CD4-positive, CD25-positive, alpha-beta regulatory T cell (primary cell): ENCODE data around the gene TMEM187. TPM values are rescaled to one million over a fixed set of nuclear protein-coding genes. Genes with fewer than 3 reads are reported as not detected.
A peak's percentile ranks its signal among the peaks of the same experiment; 100 is the strongest.

Experiments
- ATAC-seq, 2 donors: fragments of 150-1000 bp; cut with Tn5 transposase; one replicate each; pipeline ENCODE4 v1.10.0; 2021; ENCODE audit warnings: low read depth in 2 of 2, moderate number of reproducible peaks in 2 of 2, moderate library complexity in 1 of 2
- DNase-seq, 3 donors: peaks; one replicate each; pipeline versions ENCODE4 v3.0.0 to v3.0.0-alpha.2; 2012 to 2022; ENCODE audit warnings: mixed read lengths in 1 of 3
- H3K27ac ChIP-seq: one replicate; pipeline ENCODE4 v1.7.0; 2013; ENCODE audit warnings: mild to moderate bottlenecking, low read length; ENCODE audit not compliant: insufficient read depth, poor library complexity, severe bottlenecking
- H3K27me3 ChIP-seq: one replicate; pipeline ENCODE4 v1.7.0; 2013; ENCODE audit warnings: low read length; ENCODE audit not compliant: control insufficient read depth, insufficient read depth
- H3K36me3 ChIP-seq: one replicate; pipeline ENCODE4 v1.7.0; 2013; ENCODE audit warnings: mild to moderate bottlenecking, low read length, moderate library complexity; ENCODE audit not compliant: control insufficient read depth, insufficient read depth
- H3K4me1 ChIP-seq: 2 replicates; pipeline ENCODE4 v1.7.0; 2013; ENCODE audit warnings: mild to moderate bottlenecking, low read length; ENCODE audit not compliant: insufficient read depth, control insufficient read depth, poor library complexity, severe bottlenecking
- H3K4me3 ChIP-seq: one replicate; pipeline ENCODE4 v1.7.0; 2013; ENCODE audit warnings: low read depth, mild to moderate bottlenecking, low read length, moderate library complexity
- H3K9me3 ChIP-seq, 2 experiments: 1 replicate in 1 of 2; 2 replicates in 1 of 2; pipeline ENCODE4 v1.7.0; 2013; ENCODE audit warnings: low read length in 2 of 2, mild to moderate bottlenecking in 1 of 2, moderate library complexity in 1 of 2; ENCODE audit not compliant: control insufficient read depth in 2 of 2
- H3K27ac Mint-ChIP-seq, 3 donors: one replicate each; pipeline ENCODE4 v1.8.0; 2020 to 2022; ENCODE audit warnings: mild to moderate bottlenecking in 3 of 3, mixed read lengths in 3 of 3, moderate library complexity in 2 of 3
- H3K27me3 Mint-ChIP-seq: one replicate; pipeline ENCODE4 v1.8.0; 2022; ENCODE audit warnings: mild to moderate bottlenecking, mixed read lengths
- H3K36me3 Mint-ChIP-seq: one replicate; pipeline ENCODE4 v1.8.0; 2020; ENCODE audit warnings: mixed read lengths
- H3K4me1 Mint-ChIP-seq, 4 donors: one replicate each; pipeline ENCODE4 v1.8.0; 2020 to 2022; ENCODE audit warnings: mixed read lengths in 4 of 4, mild to moderate bottlenecking in 1 of 4
- H3K4me3 Mint-ChIP-seq, 4 donors: one replicate each; pipeline ENCODE4 v1.8.0; 2020 to 2022; ENCODE audit warnings: mild to moderate bottlenecking in 4 of 4, mixed read lengths in 4 of 4, moderate library complexity in 3 of 4
- H3K9me3 Mint-ChIP-seq, 7 donors: one replicate each; pipeline ENCODE4 v1.8.0; 2020 to 2022; ENCODE audit warnings: mixed read lengths in 7 of 7, mild to moderate bottlenecking in 3 of 7, moderate library complexity in 2 of 7
- polyA plus RNA-seq, 4 donors: library from polyadenylated mRNA; unstranded; fragments of 300-500 nt; fragmentation: Illumina TruSeq; gene quantifications; one replicate each; pipeline ENCODE4 v1.2.3, GENCODE V29; 2021
- total RNA-seq: library from RNA; stranded (reverse); gene quantifications from one replicate; pipeline ENCODE4 v1.2.3, GENCODE V29; 2022

Gene TMEM187, protein sequence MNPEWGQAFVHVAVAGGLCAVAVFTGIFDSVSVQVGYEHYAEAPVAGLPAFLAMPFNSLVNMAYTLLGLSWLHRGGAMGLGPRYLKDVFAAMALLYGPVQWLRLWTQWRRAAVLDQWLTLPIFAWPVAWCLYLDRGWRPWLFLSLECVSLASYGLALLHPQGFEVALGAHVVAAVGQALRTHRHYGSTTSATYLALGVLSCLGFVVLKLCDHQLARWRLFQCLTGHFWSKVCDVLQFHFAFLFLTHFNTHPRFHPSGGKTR
- total RNA-seq (6.0 TPM), polyA plus RNA-seq (10 to 100 TPM; 16.1 to 21.0 (median 17.7) TPM)

DNA sequence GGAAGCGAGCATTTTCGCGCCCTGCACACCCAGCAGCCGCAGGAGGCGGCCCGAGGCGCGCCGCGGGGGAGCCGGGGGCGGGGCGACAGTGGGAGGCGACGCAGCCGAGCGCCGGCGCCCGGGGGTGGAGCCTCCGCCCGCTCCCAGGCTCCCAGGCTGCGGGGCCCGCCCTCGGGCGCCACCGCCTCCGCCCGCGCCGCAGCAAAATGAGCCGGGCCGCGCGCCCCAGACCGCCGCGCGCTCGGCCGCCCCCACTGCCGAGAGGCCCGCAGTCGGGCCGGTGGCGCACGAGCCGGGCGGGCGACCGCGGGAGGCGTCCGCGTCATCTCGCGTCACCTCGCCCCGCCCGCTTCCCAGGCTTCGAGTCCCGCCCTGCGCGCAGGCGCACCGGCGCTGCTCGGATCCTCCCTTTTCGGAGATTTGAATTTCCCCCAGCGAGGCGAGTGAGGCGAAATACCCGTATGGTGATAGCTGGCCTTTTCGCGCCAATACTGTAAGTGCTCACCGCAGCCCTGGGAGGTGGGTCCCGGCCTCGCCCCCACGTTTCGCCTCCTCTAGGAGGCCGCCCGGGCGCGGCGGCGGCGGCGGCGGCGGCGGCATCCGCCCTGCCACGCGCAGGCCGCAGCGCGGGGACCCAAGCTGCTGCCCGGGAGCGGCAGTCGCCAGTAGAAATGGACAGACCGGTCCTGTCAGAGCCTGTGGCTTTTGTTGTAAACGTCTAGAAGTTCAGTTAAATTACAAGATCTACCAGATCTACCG, at the start of gene TMEM187:
TSS of gene TMEM187 (plus strand) at position 387 of the 759 bp plus-strand sequence. CDS start 9,309 bp downstream, outside the sequence.
- Histone ChIP-seq H3K36me3 (no peaks in the 10 kb centered on the region), H3K4me1 (peaks cover 39% of the 10 kb centered on the region), H3K27ac (peak within 1 kb of the TSS; percentile 97), H3K9me3 (no peaks in the 10 kb centered on the region), H3K27me3 (no peaks in the 10 kb centered on the region), H3K4me3 (peak within 1 kb of the TSS; percentile 83)
- peaks cover 0 to 4% (median 0%) of the 10 kb centered on the region in 7 donors for H3K9me3 Mint-ChIP-seq
- H3K36me3 Mint-ChIP-seq: peaks cover 4% of the 10 kb centered on the region
- peak; percentile 46 to 52 for ATAC-seq
- DNase-seq: peak; percentile 79 to 93 (median 92)
- H3K27ac Mint-ChIP-seq: peak within 1 kb of the TSS; percentile 96 to 100 (median 100)
- H3K27me3 Mint-ChIP-seq: peaks cover 4% of the 10 kb centered on the region
- H3K4me1 Mint-ChIP-seq: peaks cover 5 to 46% (median 12%) of the 10 kb centered on the region in 4 donors
- peak within 1 kb of the TSS; percentile 89 to 100 (median 100) for H3K4me3 Mint-ChIP-seq

DNA sequence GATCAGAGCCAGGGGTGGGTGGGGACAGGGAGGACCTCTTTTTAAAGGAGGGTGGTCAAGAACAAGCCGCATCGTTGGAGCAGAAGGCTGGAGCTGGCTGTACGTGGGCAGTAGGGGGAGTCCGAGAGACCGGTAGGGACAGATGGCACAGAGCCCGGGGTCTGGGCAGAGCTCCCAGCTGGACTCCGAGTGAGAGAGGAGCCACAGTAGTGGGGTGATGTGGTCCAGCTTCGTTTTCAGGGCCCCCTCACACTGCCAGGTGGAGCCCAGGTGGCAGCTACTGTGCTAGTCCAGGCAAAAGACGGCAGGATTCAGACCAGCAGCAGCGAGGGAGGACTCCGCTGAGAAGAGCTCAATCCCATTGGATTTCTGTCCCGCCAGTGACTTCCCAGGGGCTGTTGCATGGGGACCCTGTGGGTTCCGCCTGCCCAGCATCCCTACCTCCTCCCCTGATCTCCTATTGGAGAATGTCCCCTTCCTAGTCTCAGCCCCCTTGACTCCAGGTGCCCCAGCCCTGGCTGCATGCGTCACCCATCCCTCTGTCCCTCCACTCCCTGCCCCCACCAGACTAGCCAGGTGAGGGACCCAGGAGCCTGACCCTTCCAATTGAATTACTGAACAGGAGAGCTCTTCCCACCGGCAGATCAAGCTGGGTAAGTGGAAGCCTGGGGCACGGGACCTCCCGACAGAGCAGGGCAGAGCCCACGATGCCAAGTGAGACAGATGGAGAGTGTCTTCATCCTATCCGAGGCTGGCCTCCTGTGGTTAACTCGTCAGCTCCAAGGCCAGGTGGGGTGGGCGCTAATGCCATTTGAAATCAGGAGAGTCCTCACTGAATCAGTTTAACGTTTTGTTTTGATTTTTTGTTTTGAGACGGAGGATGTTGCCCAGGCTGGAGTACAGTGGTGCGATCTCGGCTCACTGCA, 49.4 kb upstream of the TMEM187 start:
- Mint-ChIP-seq H3K4me3 (peak overlapping the region; percentile 95 to 98 (median 97)), H3K27ac (peak overlapping the region; percentile 87 to 96 (median 94)), H3K36me3 (peaks cover 4% of the 10 kb centered on the region), H3K9me3 (no peaks in the 10 kb centered on the region), H3K4me1 (peaks cover 0 to 62% (median 4%) of the 10 kb centered on the region in 4 donors), H3K27me3 (peaks cover 4% of the 10 kb centered on the region)
- Histone ChIP-seq H3K36me3 (peaks cover 18% of the 10 kb centered on the region), H3K27me3 (no peaks in the 10 kb centered on the region), H3K9me3 (no peaks in the 10 kb centered on the region), H3K27ac (peak overlapping the region; percentile 96), H3K4me1 (peaks cover 68% of the 10 kb centered on the region), H3K4me3 (peak overlapping the region; percentile 42)
- ATAC-seq: no peak
- DNase-seq: no peak

DNA sequence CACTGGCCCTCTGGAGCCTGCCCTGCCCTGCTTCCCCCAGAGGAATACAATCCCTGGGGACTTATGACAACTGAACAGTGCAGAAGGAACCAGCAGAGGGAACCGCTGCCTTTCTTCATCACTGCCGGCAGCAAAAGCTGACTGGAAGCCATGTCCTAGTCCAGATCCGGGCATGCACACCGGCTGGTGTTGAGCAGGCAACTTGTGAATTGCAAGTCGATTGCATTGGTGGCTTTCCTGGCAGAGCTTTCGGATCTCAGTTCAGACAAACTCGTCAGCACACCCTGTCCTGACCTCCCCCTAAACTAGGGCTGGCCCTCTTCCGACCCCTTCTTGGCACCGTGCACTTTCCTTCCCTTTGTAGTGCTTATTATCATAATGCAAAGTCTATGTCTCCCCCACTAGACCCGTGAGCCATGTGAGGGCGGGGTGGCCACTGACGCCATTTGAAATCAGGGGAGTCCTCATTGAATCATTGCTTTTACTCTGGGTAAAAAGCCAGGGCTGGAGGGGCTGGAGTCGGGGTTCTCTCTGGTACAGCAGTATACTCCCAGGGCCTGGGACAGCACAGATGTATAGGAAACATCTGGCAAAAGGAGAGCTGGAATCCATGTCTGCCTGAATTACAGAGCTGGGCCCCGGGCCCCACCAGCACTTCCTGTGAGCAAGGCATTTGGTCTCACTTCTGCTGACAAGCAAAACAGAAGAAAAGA, 48.2 kb upstream of the TMEM187 start:
- peak overlapping the region; percentile 85 for H3K4me3 ChIP-seq
- no peaks in the 10 kb centered on the region for H3K9me3 ChIP-seq
- no peaks in the 10 kb centered on the region for H3K27me3 ChIP-seq
- H3K4me1 Mint-ChIP-seq: peaks cover 4 to 72% (median 9%) of the 10 kb centered on the region in 4 donors
- H3K4me1 ChIP-seq: peaks cover 75% of the 10 kb centered on the region
- H3K36me3 ChIP-seq: peaks cover 8% of the 10 kb centered on the region
- H3K9me3 Mint-ChIP-seq: no peaks in the 10 kb centered on the region
- ATAC-seq (no peak), DNase-seq (peak; percentile 24 to 53 (median 49))
- peaks cover 4% of the 10 kb centered on the region for H3K27me3 Mint-ChIP-seq
- peaks cover 4% of the 10 kb centered on the region for H3K36me3 Mint-ChIP-seq
- H3K27ac ChIP-seq: peak overlapping the region; percentile 96
- peak overlapping the region; percentile 79 to 94 (median 87) for H3K27ac Mint-ChIP-seq
- peak overlapping the region; percentile 95 to 98 (median 97) for H3K4me3 Mint-ChIP-seq

DNA sequence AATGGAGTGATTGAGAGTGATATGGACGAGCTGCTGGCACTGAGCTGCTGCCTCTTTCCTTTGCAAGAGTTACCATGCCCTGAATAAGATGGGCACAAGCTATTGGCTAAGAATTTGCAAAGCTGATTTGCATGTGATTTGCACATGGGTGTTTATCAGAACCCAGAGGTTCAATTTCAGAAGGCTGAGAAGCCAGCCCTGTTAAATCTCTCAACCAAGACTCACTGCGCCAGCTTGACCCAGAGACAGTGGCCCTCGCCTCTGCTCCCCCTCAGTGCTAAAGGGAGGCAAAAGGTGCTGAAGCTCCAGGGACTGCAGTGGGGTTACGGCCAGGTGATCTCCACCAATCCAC, 47.2 kb upstream of the TMEM187 start:
- peaks cover 4% of the 10 kb centered on the region for H3K27me3 Mint-ChIP-seq
- Histone ChIP-seq H3K27me3 (no peaks in the 10 kb centered on the region), H3K4me1 (peaks cover 80% of the 10 kb centered on the region), H3K27ac (peak overlapping the region; percentile 96), H3K9me3 (no peaks in the 10 kb centered on the region), H3K4me3 (peak overlapping the region; percentile 85), H3K36me3 (peaks cover 3% of the 10 kb centered on the region)
- DNase-seq: peak in 2 of 3 donors; percentile 42 to 71
- H3K4me3 Mint-ChIP-seq: peak overlapping the region; percentile 95 to 98 (median 97)
- no peaks in the 10 kb centered on the region for H3K9me3 Mint-ChIP-seq
- H3K27ac Mint-ChIP-seq: peak overlapping the region; percentile 87 to 94 (median 90)
- peaks cover 4 to 78% (median 9%) of the 10 kb centered on the region in 4 donors for H3K4me1 Mint-ChIP-seq
- no peak for ATAC-seq
- peaks cover 4% of the 10 kb centered on the region for H3K36me3 Mint-ChIP-seq

DNA sequence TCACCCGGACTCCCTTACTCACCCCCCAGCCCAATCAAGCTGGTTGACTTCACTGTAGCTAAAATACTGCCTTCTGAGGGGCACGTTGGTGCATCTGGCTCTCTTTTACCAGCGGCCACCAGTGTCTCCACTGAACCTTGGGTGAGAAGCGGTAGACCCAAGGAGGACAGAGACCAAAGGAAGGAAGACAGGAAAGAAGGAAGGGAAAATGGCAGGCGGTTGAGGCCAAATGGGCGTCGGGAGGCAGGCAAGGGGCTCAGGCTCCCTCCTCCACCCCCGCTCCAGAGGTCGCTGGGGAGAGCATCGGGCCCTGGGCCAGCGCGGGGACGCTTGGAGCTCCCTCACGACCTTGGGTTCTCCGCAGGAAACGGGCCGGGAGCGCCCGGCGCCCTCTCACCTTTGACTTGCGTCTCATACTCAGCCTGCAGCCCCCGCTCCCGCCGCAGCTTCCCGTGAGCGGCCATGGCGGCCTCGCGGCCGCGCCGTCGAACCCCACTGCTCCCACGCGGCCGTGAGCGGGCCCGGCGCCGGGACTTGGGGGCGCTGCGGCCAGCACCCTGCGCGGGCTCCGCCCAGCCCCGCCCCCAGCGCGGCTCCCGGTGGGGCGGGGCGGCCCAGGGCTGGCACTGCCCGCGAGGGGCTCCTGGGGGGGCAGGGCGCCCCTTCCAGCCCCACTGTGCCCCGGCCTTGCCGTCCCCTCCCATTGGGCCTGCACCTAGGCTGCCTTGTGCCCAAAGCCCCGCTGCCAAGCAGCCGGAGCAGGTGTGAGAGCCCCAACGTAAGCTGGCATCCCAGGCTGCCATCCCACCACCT, 46.6 kb upstream of the TMEM187 start, which contains the start of gene ARHGAP4:
TSS of gene ARHGAP4 (minus strand) at position 526 of the 813 bp plus-strand sequence. CDS start at position 464, 62 bp downstream.
- Histone ChIP-seq H3K9me3 (no peaks in the 10 kb centered on the region), H3K36me3 (peaks cover 1% of the 10 kb centered on the region), H3K27ac (peak within 1 kb of the TSS; percentile 96), H3K27me3 (no peaks in the 10 kb centered on the region), H3K4me3 (peak within 1 kb of the TSS; percentile 85), H3K4me1 (peaks cover 78% of the 10 kb centered on the region)
- peak within 1 kb of the TSS; percentile 95 to 98 (median 97) for H3K4me3 Mint-ChIP-seq
- peak; percentile 30 to 62 (median 37) for DNase-seq
- H3K27me3 Mint-ChIP-seq: peaks cover 4% of the 10 kb centered on the region
- peaks cover 4 to 84% (median 9%) of the 10 kb centered on the region in 4 donors for H3K4me1 Mint-ChIP-seq
- H3K36me3 Mint-ChIP-seq: peaks cover 4% of the 10 kb centered on the region
- no peaks in the 10 kb centered on the region for H3K9me3 Mint-ChIP-seq
- H3K27ac Mint-ChIP-seq: peak within 1 kb of the TSS; percentile 98 to 100 (median 99)
- ATAC-seq: no peak

DNA sequence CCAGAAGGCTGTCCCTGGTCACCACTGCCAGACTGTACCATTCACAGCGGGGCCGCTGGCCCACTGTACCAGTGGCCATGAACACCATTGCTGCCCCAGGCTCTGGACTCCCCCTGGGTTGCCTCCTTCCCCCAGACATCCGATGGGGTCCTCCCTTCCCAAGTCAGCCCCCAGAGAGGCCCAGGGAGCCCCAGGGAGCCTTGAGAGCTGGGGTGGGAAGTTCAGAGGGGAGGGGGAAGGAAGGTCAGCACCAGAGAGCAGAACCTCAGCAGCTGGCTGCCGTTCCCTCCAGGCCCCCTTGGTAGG, 46.0 kb upstream of the TMEM187 start:
- no peaks in the 10 kb centered on the region for H3K9me3 ChIP-seq
- H3K4me1 ChIP-seq: peaks cover 72% of the 10 kb centered on the region
- Mint-ChIP-seq H3K27ac (peak overlapping the region; percentile 98 to 100 (median 99)), H3K27me3 (peaks cover 4% of the 10 kb centered on the region), H3K9me3 (no peaks in the 10 kb centered on the region), H3K36me3 (peaks cover 7% of the 10 kb centered on the region), H3K4me1 (peaks cover 4 to 86% (median 12%) of the 10 kb centered on the region in 4 donors), H3K4me3 (peak overlapping the region; percentile 93 to 98 (median 96))
- DNase-seq: no peak
- ATAC-seq: no peak
- H3K27ac ChIP-seq: peak overlapping the region; percentile 96
- no peaks in the 10 kb centered on the region for H3K27me3 ChIP-seq
- peak overlapping the region; percentile 57 for H3K4me3 ChIP-seq
- H3K36me3 ChIP-seq: peaks cover 2% of the 10 kb centered on the region
